GM19372 (cell line): ENCODE results near the gene NTM.

ENCODE experiments used
- ATAC-seq: cut with Tn5 transposase; IDR thresholded peaks from one replicate; pipeline ENCODE4 v1.9.1; 2021; ENCODE audit warnings: mild to moderate bottlenecking, low read depth, moderate library complexity; ENCODE audit not compliant: unreplicated experiment

NTM gene

GRCh38 chr11:131591051-131591461 is 220.6 kb downstream of the NTM start:
- no peak for ATAC-seq

GRCh38 chr11:131592152-131592551 is 221.7 kb downstream of the NTM start:
- ATAC-seq: no peak

GRCh38 chr11:131592734-131593133 is 222.3 kb downstream of the NTM start:
- ATAC-seq: no peak

- ATAC-seq: no peak
Measured at GRCh38 chr11:131593301-131593700, 222.9 kb downstream of the NTM start.

GRCh38 chr11:131595797-131596196 is 225.4 kb downstream of the NTM start:
- no peak for ATAC-seq

GRCh38 chr11:131597890-131598289 is 227.5 kb downstream of the NTM start:
- no peak for ATAC-seq

GRCh38 chr11:131598305-131598704 is 227.9 kb downstream of the NTM start:
- ATAC-seq: no peak

DNA sequence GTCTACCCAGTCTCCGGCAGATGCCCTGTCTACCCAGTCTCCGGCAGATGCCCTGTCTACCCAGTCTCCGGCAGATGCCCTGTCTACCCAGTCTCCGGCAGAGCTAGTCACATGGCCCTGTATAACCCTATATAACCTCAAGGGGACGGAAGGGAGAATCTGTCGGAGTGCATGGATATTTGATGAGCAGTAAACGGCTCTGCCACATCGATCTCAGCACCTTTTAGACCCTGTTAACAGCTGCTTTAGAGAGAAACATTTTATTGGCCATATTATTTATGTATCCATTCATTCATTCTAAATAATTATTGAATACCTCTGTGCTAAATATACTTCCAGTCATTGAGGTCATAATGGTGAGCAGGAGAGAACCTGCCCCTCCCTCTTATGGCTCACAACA is 228.9 kb downstream of the NTM start:
- ATAC-seq: no peak

- no peak for ATAC-seq
Measured at GRCh38 chr11:131600628-131601027, 230.2 kb downstream of the NTM start.

GRCh38 chr11:131601586-131601985 is 231.2 kb downstream of the NTM start:
- ATAC-seq: no peak

- no peak for ATAC-seq
Measured at GRCh38 chr11:131602431-131602830, 232.0 kb downstream of the NTM start.

DNA sequence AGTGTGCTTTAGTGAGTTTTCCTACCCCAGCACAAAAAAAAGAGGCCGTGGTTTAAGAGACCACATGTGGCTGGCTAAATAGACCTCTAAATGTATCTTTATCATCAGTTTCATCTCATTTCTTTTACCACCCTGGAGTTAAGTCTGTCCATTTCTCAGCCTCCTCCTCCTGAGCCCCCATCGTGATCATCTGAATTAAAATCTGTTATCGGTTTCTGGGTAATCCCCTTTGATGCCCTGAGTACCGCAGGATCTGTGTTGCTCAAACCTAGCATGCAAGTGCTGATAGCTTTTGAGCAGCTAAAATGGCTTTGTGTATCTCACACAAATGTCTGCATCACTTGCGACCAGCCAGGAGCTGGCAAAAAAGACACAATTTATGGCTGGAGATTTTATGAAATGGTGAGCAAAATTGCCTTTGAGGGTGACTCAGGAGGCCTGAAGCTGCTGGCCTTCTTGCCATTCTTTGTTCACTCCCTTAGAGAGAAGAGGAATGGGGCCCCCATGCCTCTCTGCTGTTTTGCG is 236.5 kb downstream of the NTM start:
- ATAC-seq: no peak

- ATAC-seq: no peak
Measured at GRCh38 chr11:131609337-131609736, 238.9 kb downstream of the NTM start.

DNA sequence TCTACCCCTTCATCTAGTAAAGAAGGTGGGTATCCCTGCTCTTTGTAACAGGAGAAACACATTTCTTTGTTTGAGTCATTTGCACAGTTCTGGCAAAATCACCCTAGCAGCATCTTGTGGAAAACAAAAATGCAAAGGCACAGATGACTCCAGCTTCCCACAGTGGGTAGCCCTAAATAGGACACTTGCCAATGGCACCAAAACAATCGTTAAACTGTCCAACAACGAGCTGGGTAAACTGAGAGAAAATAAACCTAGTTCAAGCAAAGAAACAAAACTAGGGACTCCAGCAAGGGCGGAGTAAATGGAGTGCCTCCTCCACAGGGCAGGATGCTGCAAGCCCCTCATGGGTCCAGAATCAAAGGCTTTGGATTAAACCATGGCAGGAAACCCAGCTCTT is 239.5 kb downstream of the NTM start:
- no peak for ATAC-seq

- no peak for ATAC-seq
Measured at GRCh38 chr11:131611322-131611721, 240.9 kb downstream of the NTM start.

- ATAC-seq: no peak
Measured at GRCh38 chr11:131612533-131612932, 242.1 kb downstream of the NTM start.

DNA sequence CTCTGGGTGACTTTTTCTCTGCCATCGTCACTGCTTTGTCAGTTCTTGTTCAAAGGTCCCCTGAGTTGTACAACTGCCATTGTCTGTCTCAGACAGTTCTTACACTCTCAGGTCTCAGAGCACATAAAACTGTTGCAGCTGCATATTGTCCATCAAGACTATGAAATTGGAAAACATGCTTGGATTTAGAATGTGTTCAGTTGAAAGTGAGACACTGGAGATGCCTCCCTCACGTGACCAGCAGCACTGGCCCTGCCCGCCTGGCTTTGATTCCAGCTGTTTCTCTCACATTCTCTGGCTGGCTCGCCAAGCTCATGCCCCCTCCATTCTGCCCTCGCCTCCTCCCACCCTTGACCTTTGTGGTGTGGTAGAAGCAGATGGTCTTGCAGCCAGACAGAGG is 244.2 kb downstream of the NTM start:
- no peak for ATAC-seq

GRCh38 chr11:131615611-131616010 is 245.2 kb downstream of the NTM start:
- ATAC-seq: no peak

DNA sequence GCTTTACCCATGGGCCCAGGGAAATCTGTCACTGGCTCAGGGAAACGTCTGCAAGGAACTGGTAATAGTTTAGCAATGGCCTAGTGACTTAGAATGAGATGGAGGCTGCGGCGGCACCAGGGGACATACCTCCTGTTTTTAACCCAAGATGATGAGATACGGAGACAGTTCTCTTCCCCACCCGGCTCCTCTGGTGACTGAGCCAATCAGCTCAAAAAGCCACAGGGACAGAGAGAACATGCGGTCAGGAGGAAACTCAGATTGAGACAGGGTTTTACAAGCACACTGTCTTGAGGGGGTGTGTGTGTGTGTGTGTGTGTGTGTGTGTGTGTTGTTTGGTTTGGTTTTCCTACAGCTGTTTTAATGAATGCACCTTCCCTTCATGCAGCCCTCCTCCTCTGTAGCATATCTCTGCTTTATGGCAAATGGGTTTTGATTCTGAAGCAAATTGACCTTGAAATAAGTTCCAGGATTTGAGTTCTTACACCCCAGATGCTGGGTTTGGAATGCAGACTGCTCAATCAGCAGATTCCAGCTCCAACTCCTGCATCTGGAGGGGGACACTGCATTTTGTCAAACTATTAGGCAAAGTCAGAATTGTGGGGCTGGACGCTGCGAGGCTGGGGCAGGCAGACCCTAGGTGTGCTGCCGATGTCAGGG is 246.2 kb downstream of the NTM start:
- ATAC-seq: no peak

- no peak for ATAC-seq
Measured at GRCh38 chr11:131618201-131618600, 247.8 kb downstream of the NTM start.

- ATAC-seq: no peak
Measured at GRCh38 chr11:131622193-131622592, 251.8 kb downstream of the NTM start.

DNA sequence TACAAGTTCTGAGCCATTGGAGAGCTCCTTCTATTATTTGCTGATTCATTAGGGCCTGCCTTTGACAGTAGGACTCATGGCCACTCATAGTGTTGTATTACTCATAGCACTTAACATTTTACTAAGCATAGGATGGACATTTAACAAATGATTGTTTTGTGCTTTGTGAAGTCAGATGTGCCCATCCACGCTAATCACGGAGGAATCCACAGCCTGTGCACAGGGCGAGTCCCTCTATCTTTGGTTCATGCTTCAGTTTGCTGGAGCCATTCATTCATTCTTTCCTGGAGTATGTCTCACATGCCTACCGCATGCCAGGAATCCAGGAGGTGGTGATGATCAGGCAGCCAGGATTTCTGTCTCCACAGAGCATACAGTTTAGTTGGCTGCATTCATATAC is 254.1 kb downstream of the NTM start:
- ATAC-seq: no peak

- no peak for ATAC-seq
Measured at GRCh38 chr11:131626788-131627187, 256.4 kb downstream of the NTM start.
